Measurements from ENCODE around the gene ATRIP. TPM values are rescaled to one million over a fixed set of nuclear protein-coding genes. Genes with fewer than 3 reads are reported as not detected.

The ATRIP gene
- total and polyA plus RNA-seq, 2 donors from 2014 or later: 5.4 to 6.7 TPM

DNA sequence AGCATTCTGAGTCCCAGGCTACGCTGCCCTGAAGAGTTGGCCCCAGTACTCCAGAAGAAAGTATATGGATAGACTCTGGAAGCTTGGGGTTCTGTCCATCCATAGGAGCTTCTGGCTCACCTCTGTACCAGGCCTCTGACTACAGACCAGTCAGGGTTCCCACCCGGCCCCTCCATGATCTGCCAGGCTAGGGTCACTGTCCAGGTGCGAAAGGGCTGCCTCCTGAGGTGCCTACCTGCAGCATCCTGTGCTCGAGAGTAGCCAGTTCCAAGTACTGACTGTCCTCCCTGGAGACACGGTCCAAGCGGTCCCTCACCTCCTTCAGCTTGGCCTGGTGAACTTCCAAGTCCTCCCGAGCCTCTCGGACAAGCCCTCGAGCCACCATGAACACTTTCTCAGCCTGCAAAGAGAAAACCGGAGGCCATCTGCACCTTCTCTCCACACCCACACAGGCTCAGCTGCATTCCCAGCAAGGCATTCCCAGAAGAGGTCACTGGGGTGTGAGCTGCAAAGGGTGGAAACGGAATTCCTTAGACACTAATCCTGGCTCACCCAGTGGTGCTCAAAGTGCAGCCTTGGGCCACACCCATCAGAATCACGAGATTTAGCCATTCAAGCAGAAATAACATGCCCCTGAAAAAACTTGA is 12.9 kb upstream of the ATRIP start:
- no peak for FAIRE-seq
- DNase-seq: peak in 4 of 5 donors; percentile 53 to 78 (median 66)

DNA sequence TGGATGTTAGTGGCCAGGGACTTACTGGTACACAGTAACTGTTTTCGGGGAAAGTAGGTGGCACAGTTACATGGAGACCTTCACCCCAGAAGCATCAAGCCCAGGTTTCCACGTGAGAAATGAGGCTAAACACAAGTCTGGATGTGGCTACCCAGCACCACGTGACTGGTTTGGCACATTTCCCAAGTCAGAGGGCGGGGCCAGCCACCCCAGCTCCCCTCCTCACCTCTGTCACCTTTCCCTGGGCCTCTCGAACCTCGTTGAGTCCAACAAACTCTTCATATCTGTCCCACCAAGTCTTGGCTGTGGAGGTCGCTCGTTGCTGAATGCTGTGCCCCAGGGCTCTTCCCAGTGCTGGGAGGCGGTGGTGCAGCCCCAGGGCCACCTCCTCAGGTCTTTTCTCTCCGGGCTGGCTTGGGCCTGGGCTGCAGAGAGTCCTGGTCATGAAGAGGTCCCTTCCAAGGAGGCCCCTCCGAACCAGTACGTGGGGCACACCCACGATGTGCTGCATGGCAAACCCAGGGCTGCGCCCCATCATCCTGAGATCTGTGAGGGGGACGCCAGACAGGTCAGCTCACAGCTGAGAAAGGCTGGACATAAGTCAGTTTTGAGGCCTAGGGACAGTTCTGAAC is 11.8 kb upstream of the ATRIP start:
- FAIRE-seq: no peak
- Histone ChIP-seq H3K9ac (ENCODE audit: low read length in 3 of 3) (peak overlapping the region in 1 of 3 donors; percentile 63), H3K4me1 (ENCODE audit: control insufficient read depth in 2 of 3, insufficient read depth in 2 of 3, low read depth in 1 of 3, low read length in 3 of 3) (peaks cover 3 to 44% (median 36%) of the 10 kb centered on the region in 3 donors), H3K27ac (ENCODE audit: low read depth in 2 of 2, low read length in 2 of 2) (peak overlapping the region; percentile 78 to 84), H3K9me3 (ENCODE audit: control insufficient read depth in 2 of 3, insufficient read depth in 1 of 3, low read length in 3 of 3) (no peaks in the 10 kb centered on the region), H3K36me3 (ENCODE audit: control insufficient read depth in 2 of 3, insufficient read depth in 3 of 3, low read length in 3 of 3) (no peaks in the 10 kb centered on the region), H3K27me3 (ENCODE audit: control insufficient read depth, insufficient read depth, low read length) (no peaks in the 10 kb centered on the region), H3K4me3 (ENCODE audit: low read length in 3 of 3) (peak overlapping the region in 1 of 3 donors; percentile 22)
- intact Hi-C loops (cut with DNase I): loop anchor here (5.0 to 10.0 kb wide), 2 partner anchors 32 to 160 kb away; no protein-coding TSS in a partner anchor
- no peak for DNase-seq
- TF ChIP-seq, protein P1, sequence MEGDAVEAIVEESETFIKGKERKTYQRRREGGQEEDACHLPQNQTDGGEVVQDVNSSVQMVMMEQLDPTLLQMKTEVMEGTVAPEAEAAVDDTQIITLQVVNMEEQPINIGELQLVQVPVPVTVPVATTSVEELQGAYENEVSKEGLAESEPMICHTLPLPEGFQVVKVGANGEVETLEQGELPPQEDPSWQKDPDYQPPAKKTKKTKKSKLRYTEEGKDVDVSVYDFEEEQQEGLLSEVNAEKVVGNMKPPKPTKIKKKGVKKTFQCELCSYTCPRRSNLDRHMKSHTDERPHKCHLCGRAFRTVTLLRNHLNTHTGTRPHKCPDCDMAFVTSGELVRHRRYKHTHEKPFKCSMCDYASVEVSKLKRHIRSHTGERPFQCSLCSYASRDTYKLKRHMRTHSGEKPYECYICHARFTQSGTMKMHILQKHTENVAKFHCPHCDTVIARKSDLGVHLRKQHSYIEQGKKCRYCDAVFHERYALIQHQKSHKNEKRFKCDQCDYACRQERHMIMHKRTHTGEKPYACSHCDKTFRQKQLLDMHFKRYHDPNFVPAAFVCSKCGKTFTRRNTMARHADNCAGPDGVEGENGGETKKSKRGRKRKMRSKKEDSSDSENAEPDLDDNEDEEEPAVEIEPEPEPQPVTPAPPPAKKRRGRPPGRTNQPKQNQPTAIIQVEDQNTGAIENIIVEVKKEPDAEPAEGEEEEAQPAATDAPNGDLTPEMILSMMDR (IDR thresholded peaks at IDR 0.05; ENCODE audit: borderline replicate concordance, extremely low read depth, insufficient read depth): no peak

More for the DNA sequence above, 12.9 kb upstream of the ATRIP start:
- Histone ChIP-seq H3K4me1 (ENCODE audit: control insufficient read depth in 2 of 3, insufficient read depth in 2 of 3, low read depth in 1 of 3, low read length in 3 of 3) (peaks cover 3 to 44% (median 32%) of the 10 kb centered on the region in 3 donors), H3K36me3 (ENCODE audit: control insufficient read depth in 2 of 3, insufficient read depth in 3 of 3, low read length in 3 of 3) (no peaks in the 10 kb centered on the region), H3K27ac (ENCODE audit: low read depth in 2 of 2, low read length in 2 of 2) (peak overlapping the region; percentile 78 to 84), H3K9ac (ENCODE audit: low read length in 3 of 3) (peak overlapping the region in 1 of 3 donors; percentile 17), H3K4me3 (ENCODE audit: low read length in 3 of 3) (peak overlapping the region; percentile 22 to 62 (median 24)), H3K9me3 (ENCODE audit: control insufficient read depth in 2 of 3, insufficient read depth in 1 of 3, low read length in 3 of 3) (no peaks in the 10 kb centered on the region), H3K27me3 (ENCODE audit: control insufficient read depth, insufficient read depth, low read length) (no peaks in the 10 kb centered on the region)
- intact Hi-C loops (cut with DNase I): loop anchor here (10.0 kb wide), 1 partner anchor 159 kb away; no protein-coding TSS in a partner anchor
- TF ChIP-seq, protein P1 (IDR thresholded peaks at IDR 0.05; ENCODE audit: borderline replicate concordance, extremely low read depth, insufficient read depth): no peak

DNA sequence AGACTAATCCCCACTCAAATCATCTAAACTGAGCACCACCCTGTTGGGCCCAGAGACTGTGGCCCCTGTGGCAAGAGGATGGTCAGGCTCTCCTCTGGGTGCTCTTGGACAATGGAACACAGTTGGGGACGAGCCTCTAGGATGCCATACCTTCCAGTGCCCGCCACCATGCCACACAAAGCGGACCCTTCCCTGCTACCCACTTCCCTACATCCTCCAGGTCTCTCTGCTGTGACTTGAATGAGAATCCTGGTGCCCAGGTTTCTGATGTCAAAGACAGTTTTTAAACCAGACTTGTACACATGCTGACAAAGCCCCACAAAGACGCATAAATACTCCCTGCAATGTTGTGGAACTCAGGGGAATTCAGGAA is 11.3 kb upstream of the ATRIP start:
- peak overlapping the region in 1 of 3 donors; percentile 63 for H3K9ac ChIP-seq (ENCODE audit: low read length in 3 of 3)
- no peaks in the 10 kb centered on the region for H3K27me3 ChIP-seq (ENCODE audit: control insufficient read depth, insufficient read depth, low read length)
- H3K4me3 ChIP-seq (ENCODE audit: low read length in 3 of 3): no peak overlapping the region
- DNase-seq (no peak), FAIRE-seq (no peak)
- H3K27ac ChIP-seq (ENCODE audit: low read depth in 2 of 2, low read length in 2 of 2): peak overlapping the region; percentile 20 to 84
- intact Hi-C loops (cut with DNase I): loop anchor here (5.0 to 10.0 kb wide), 2 partner anchors 33 to 160 kb away; no protein-coding TSS in a partner anchor
- TF ChIP-seq, protein P1 (IDR thresholded peaks at IDR 0.05; ENCODE audit: borderline replicate concordance, extremely low read depth, insufficient read depth): no peak
- H3K36me3 ChIP-seq (ENCODE audit: control insufficient read depth in 2 of 3, insufficient read depth in 3 of 3, low read length in 3 of 3): no peaks in the 10 kb centered on the region
- peaks cover 3 to 42% (median 37%) of the 10 kb centered on the region in 3 donors for H3K4me1 ChIP-seq (ENCODE audit: control insufficient read depth in 2 of 3, insufficient read depth in 2 of 3, low read depth in 1 of 3, low read length in 3 of 3)
- H3K9me3 ChIP-seq (ENCODE audit: control insufficient read depth in 2 of 3, insufficient read depth in 1 of 3, low read length in 3 of 3): no peaks in the 10 kb centered on the region
